Measurements from ENCODE around the gene UCK2.
"Not testable (repeated sequence)": the region's sequence is repeated elsewhere in the genome, so short reads cannot be mapped to it uniquely, and the experiment has no call there.

UCK2 gene

DNA sequence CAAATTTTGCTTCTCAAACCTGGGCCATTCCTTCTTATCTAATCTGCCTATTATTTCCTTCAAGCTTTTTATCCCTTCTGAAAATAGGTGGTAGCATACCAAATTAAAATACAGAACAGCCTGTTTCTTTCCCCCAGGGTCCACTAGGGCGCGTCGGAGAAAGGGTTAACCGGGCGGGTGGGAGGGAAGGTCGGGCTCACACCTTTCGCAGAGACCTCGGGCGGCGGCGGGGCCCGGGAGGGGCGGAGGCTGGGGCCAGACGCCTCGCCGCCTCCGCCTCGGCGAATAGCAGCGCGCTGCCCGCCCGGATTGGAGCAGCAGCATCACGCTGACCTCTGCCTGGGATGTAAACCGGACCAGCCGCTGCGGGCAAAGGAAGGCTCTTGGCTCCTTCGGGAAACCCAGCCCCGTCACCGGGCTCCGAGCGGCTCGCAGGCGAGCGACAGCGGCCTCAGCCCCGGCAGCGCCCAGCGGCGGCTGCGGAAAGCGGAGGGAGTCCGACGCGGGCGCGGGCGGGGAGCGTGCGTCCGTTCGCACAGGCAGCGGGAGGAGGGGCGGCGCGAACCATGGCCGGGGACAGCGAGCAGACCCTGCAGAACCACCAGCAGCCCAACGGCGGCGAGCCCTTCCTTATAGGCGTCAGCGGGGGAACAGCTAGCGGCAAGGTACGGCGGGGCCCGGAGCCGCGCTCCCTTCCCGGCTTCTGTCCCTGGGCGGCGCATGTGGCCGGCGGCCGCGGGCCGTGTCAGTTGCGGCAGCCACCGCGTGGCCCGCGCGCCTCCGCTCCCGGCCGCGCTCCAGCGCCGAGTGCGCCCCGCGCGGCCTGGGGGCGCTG, at the start of gene UCK2:
Gene UCK2, plus strand, starts transcription at position 347 of the 835 bp plus-strand sequence. Its CDS starts 220 bp downstream, at position 567.
- Histone ChIP-seq H3K27me3 (replicated peaks; ENCODE audit: insufficient read depth, low read length) (no peaks in the 10 kb centered on the region), H3K27ac (ENCODE audit: low read length) (peak within 1 kb of the TSS; percentile 79), H4K20me1 (ENCODE audit: insufficient read depth, low read length) (peaks cover 16% of the 10 kb centered on the region), H3K9ac (ENCODE audit: low read length) (peak within 1 kb of the TSS; percentile 92), H3K79me2 (ENCODE audit: low read length) (peaks cover 49% of the 10 kb centered on the region), H3K4me1 (ENCODE audit: low read length) (peaks cover 6% of the 10 kb centered on the region), H3F3A (ENCODE audit: insufficient read depth, low read length) (peaks cover 7% of the 10 kb centered on the region), H3K4me3 (ENCODE audit: low read length) (peak within 1 kb of the TSS; percentile 73), H3K36me3 (replicated peaks; ENCODE audit: insufficient read depth, low read length) (no peaks in the 10 kb centered on the region), H2AFZ (ENCODE audit: low read length) (peak within 1 kb of the TSS; percentile 77), H3K9me2 (replicated peaks; ENCODE audit: insufficient read depth, low read length) (no peaks in the 10 kb centered on the region), H3K4me2 (ENCODE audit: low read depth, low read length) (peak within 1 kb of the TSS; percentile 67), H3K9me3 (replicated peaks; ENCODE audit: insufficient read depth, low read length) (no peaks in the 10 kb centered on the region)
- DNase-seq: peak; percentile 91
- no peak for TF ChIP-seq EZH2phosphoT487 (IDR thresholded peaks at IDR 0.05; ENCODE audit: low read length)
- TF ChIP-seq, protein P1, sequence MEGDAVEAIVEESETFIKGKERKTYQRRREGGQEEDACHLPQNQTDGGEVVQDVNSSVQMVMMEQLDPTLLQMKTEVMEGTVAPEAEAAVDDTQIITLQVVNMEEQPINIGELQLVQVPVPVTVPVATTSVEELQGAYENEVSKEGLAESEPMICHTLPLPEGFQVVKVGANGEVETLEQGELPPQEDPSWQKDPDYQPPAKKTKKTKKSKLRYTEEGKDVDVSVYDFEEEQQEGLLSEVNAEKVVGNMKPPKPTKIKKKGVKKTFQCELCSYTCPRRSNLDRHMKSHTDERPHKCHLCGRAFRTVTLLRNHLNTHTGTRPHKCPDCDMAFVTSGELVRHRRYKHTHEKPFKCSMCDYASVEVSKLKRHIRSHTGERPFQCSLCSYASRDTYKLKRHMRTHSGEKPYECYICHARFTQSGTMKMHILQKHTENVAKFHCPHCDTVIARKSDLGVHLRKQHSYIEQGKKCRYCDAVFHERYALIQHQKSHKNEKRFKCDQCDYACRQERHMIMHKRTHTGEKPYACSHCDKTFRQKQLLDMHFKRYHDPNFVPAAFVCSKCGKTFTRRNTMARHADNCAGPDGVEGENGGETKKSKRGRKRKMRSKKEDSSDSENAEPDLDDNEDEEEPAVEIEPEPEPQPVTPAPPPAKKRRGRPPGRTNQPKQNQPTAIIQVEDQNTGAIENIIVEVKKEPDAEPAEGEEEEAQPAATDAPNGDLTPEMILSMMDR (IDR thresholded peaks at IDR 0.05; ENCODE audit: low read length): peak; percentile 6; the same call in 1 of the 2 replicates
- no peak for TF ChIP-seq EZH2 (optimal IDR thresholded peaks at IDR 0.05; ENCODE audit: low read depth, low read length)

DNA sequence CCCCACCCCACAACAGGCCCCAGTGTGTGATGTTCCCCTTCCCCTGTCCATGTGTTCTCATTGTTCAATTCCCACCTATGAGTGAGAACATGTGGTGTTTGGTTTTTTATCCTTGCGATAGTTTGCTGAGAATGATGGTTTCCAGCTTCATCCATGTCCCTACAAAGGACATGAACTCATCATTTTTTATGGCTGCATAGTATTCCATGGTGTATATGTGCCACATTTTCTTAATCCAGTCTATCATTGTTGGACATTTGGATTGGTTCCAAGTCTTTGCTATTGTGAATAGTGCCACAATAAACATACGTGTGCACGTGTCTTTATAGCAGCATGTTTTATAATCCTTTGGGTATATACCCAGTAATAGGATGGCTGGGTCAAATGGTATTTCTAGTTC, 49.2 kb upstream of the UCK2 start:
- H3F3A ChIP-seq (ENCODE audit: insufficient read depth, low read length); H3K9me3 ChIP-seq (replicated peaks; ENCODE audit: insufficient read depth, low read length); H2AFZ ChIP-seq (ENCODE audit: low read length); DNase-seq; H3K4me3 ChIP-seq (ENCODE audit: low read length); H3K4me2 ChIP-seq (ENCODE audit: low read depth, low read length); H3K36me3 ChIP-seq (replicated peaks; ENCODE audit: insufficient read depth, low read length); H3K27ac ChIP-seq (ENCODE audit: low read length); H3K27me3 ChIP-seq (replicated peaks; ENCODE audit: insufficient read depth, low read length); H3K79me2 ChIP-seq (ENCODE audit: low read length); H3K9ac ChIP-seq (ENCODE audit: low read length); H4K20me1 ChIP-seq (ENCODE audit: insufficient read depth, low read length); H3K9me2 ChIP-seq (replicated peaks; ENCODE audit: insufficient read depth, low read length); H3K4me1 ChIP-seq (ENCODE audit: low read length): not testable (repeated sequence)

DNA sequence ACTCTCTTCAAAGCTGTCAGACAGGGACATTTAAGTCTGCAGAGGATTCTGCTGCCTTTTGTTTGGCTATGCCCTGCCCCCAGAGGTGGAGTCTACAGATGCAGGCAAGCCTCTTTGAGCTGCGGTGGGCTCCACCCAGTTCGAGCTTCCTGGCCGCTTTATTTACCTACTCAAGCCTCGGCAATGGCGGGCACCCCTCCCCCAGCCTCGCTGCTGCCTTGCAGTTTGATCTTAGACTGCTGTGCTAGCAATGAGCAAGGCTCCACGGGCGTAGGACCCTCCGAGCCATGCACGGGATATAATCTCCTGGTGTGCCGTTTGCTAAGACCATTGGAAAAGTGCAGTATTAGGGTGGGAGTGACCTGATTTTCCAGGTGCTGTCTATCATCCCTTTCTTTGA, 43.9 kb upstream of the UCK2 start:
- H4K20me1 ChIP-seq (ENCODE audit: insufficient read depth, low read length); H3K27ac ChIP-seq (ENCODE audit: low read length); H3F3A ChIP-seq (ENCODE audit: insufficient read depth, low read length); DNase-seq; H3K9ac ChIP-seq (ENCODE audit: low read length); H3K79me2 ChIP-seq (ENCODE audit: low read length); H3K27me3 ChIP-seq (replicated peaks; ENCODE audit: insufficient read depth, low read length); H3K36me3 ChIP-seq (replicated peaks; ENCODE audit: insufficient read depth, low read length); H3K9me3 ChIP-seq (replicated peaks; ENCODE audit: insufficient read depth, low read length); H2AFZ ChIP-seq (ENCODE audit: low read length); H3K4me2 ChIP-seq (ENCODE audit: low read depth, low read length); H3K4me3 ChIP-seq (ENCODE audit: low read length); H3K9me2 ChIP-seq (replicated peaks; ENCODE audit: insufficient read depth, low read length): not testable (repeated sequence)
- peaks cover 13% of the 10 kb centered on the region for H3K4me1 ChIP-seq (ENCODE audit: low read length)

DNA sequence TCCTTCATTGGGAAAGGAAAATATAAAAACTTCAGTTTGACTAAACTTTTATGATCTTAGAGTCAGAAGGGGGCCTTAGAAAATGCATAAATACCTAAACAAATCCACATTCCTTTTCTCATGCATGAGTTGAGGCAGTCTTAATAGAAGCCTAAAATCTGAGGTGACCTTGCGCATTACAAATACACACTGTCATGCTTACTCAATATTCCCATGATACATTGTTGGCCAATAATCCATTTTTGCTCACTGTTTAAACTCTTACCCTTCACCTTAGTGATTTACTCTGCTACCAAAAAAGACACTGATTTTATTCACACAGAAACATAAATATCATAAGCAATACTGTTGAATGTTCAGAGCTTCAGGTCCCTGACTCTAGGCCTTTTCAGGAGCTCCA, 39.7 kb upstream of the UCK2 start:
- H3K9me3 ChIP-seq (replicated peaks; ENCODE audit: insufficient read depth, low read length): no peaks in the 10 kb centered on the region
- no peaks in the 10 kb centered on the region for H3K9me2 ChIP-seq (replicated peaks; ENCODE audit: insufficient read depth, low read length)
- H3K79me2 ChIP-seq (ENCODE audit: low read length): no peaks in the 10 kb centered on the region

More for the DNA sequence above, 39.7 kb upstream of the UCK2 start:
- TF ChIP-seq, protein P1 (IDR thresholded peaks at IDR 0.05; ENCODE audit: low read length): no peak
- TF ChIP-seq EZH2 (optimal IDR thresholded peaks at IDR 0.05; ENCODE audit: low read depth, low read length) (no peak), EZH2phosphoT487 (IDR thresholded peaks at IDR 0.05; ENCODE audit: low read length) (no peak)
- no peak overlapping the region for H3K4me2 ChIP-seq (ENCODE audit: low read depth, low read length)
- H4K20me1 ChIP-seq (ENCODE audit: insufficient read depth, low read length): no peaks in the 10 kb centered on the region
- H3K27me3 ChIP-seq (replicated peaks; ENCODE audit: insufficient read depth, low read length): no peaks in the 10 kb centered on the region
- no peak overlapping the region for H3K27ac ChIP-seq (ENCODE audit: low read length)
- H3K9ac ChIP-seq (ENCODE audit: low read length): no peak overlapping the region
- no peaks in the 10 kb centered on the region for H3K36me3 ChIP-seq (replicated peaks; ENCODE audit: insufficient read depth, low read length)
- H2AFZ ChIP-seq (ENCODE audit: low read length): no peak overlapping the region
- DNase-seq: no peak
- H3F3A ChIP-seq (ENCODE audit: insufficient read depth, low read length): peaks cover 6% of the 10 kb centered on the region
- peaks cover 13% of the 10 kb centered on the region for H3K4me1 ChIP-seq (ENCODE audit: low read length)
- no peak overlapping the region for H3K4me3 ChIP-seq (ENCODE audit: low read length)

Data from MM.1S (cell line).